ENCODE data around the gene RAB4A. TPM values are rescaled to one million over a fixed set of nuclear protein-coding genes. Genes with fewer than 3 reads are reported as not detected.

The RAB4A gene
- total RNA-seq, 2 donors from 2014 or later: 31.0 to 32.2 TPM

DNA sequence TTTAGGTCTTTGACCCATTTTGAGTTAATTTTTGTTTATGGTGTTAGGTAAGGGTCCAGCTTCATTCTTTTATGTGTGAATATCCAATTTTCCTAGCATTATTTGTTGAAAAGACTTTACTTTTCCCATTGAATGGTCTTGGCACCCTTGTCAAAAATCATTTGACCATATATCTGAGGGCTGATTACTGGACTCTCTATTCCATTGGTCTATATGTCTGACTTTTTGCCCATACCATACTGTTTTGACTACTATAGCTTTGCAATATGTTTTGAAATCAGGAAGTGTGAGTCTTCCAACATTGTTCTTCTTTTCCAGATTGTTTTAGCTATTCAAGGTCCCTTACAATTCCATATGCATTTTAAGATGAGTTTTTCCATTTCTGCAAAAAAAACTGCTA is 83.3 kb downstream of the RAB4A start:
- DNase-seq (ENCODE audit: low spot score in 2 of 2) (no peak), ATAC-seq (no peak)
- peaks cover 0 to 4% of the 10 kb centered on the region in 2 donors for H3K9me3 Mint-ChIP-seq
- no peak overlapping the region for H3K27ac Mint-ChIP-seq
- H3K36me3 Mint-ChIP-seq: peaks cover 0 to 5% of the 10 kb centered on the region in 2 donors

Other genes with a start within 250 kb of the RAB4A start
- gene CCSAP, start 71.9 kb downstream of the RAB4A start, total RNA-seq: 10 to 100 TPM in 1 of 2 donors, 1 to 10 TPM in 1; 5.9 to 11.4 TPM
- not detected for gene ACTA1, start 163.0 kb downstream of the RAB4A start, total RNA-seq
- gene NUP133, start 237.2 kb downstream of the RAB4A start, total RNA-seq: 10 to 100 TPM; 52.7 to 55.7 TPM